PC-9 (cell line): ENCODE results near the gene CAPN10. TPM values are rescaled to one million over a fixed set of nuclear protein-coding genes. Genes with fewer than 3 reads are reported as not detected.

Source experiments
- BruUV-seq: library from RNA; stranded (reverse); fragments of 400-500 nt; replicated peaks from 2 replicates; lab custom pipeline; 2021; lab: Mats Ljungman, UMichigan
- CTCF ChIA-PET: fragments of 300-600 bp; sonication (Branson Sonifier 250); formaldehyde crosslinking; loops from one replicate; lab custom pipeline; 2022; ENCODE audit warnings: antibody characterized with exemption; lab: Charles Lee
- POLR2A ChIA-PET: fragments of 300-600 bp; sonication (Branson Sonifier 250); formaldehyde crosslinking; loops from one replicate; lab custom pipeline; 2022; ENCODE audit warnings: antibody characterized with exemption; ENCODE audit not compliant: unreplicated experiment; lab: Charles Lee
- DNase-seq, 2 experiments: peaks; one replicate each; pipeline versions ENCODE4 v3.0.0 to v3.0.0-alpha.2; 2015 to 2022; ENCODE audit warnings: mixed read lengths in 1 of 2
- H2AFZ ChIP-seq: fragments of 200-600 bp; sonication (generic); 2 replicates; pipeline ENCODE4 v1.8.1; 2017; ENCODE audit warnings: antibody characterized with exemption
- H3F3A ChIP-seq: fragments of 200-600 bp; sonication (generic); 2 replicates; pipeline ENCODE4 v1.8.1; 2017; ENCODE audit warnings: antibody characterized with exemption, mild to moderate bottlenecking, low read depth; ENCODE audit not compliant: insufficient read depth
- H3K27ac ChIP-seq: fragments of 200-600 bp; sonication (generic); 2 replicates; pipeline ENCODE4 v1.6.1; 2016; ENCODE audit warnings: mixed run types
- H3K27me3 ChIP-seq: fragments of 200-600 bp; sonication (generic); 2 replicates; pipeline ENCODE4 v1.6.1; 2016; ENCODE audit warnings: low read depth, mixed run types; ENCODE audit not compliant: insufficient read depth
- H3K36me3 ChIP-seq: fragments of 200-600 bp; sonication (generic); 2 replicates; pipeline ENCODE4 v1.6.1; 2016; ENCODE audit warnings: low read depth, mixed run types
- H3K4me1 ChIP-seq: fragments of 200-600 bp; sonication (generic); replicated peaks from 2 replicates; pipeline ENCODE4 v1.6.1; 2016; ENCODE audit warnings: mixed run types; ENCODE audit not compliant: insufficient read depth
- H3K4me2 ChIP-seq: fragments of 200-600 bp; sonication (generic); 2 replicates; pipeline ENCODE4 v1.6.1; 2017; ENCODE audit warnings: mixed run types
- H3K4me3 ChIP-seq: fragments of 200-600 bp; sonication (generic); 2 replicates; pipeline ENCODE4 v1.6.1; 2016; ENCODE audit warnings: mixed run types
- H3K79me2 ChIP-seq: fragments of 200-600 bp; sonication (generic); 2 replicates; pipeline ENCODE4 v1.6.1; 2017; ENCODE audit warnings: low read depth, mixed run types
- H3K9me2 ChIP-seq: fragments of 200-600 bp; sonication (generic); 2 replicates; pipeline ENCODE4 v1.8.1; 2017; ENCODE audit warnings: mild to moderate bottlenecking; ENCODE audit not compliant: insufficient read depth
- H3K9me3 ChIP-seq: fragments of 200-600 bp; sonication (generic); 2 replicates; pipeline ENCODE4 v1.8.1; 2016; ENCODE audit warnings: low read depth; ENCODE audit not compliant: insufficient read depth
- H4K20me1 ChIP-seq: fragments of 200-600 bp; sonication (generic); 2 replicates; pipeline ENCODE4 v1.8.1; 2017; ENCODE audit not compliant: insufficient read depth
- EZH2 ChIP-seq: fragments of 200-600 bp; sonication (generic); IDR thresholded peaks from 2 replicates; pipeline ENCODE4 v1.8.0; 2017; ENCODE audit warnings: antibody characterized with exemption, low read depth
- intact Hi-C: fragments of 100-400 bp; cut with micrococcal nuclease; formaldehyde crosslinking; loops from one replicate; pipeline ENCODE4 v1.10.0; 2022; ENCODE audit not compliant: unreplicated experiment
- total RNA-seq: library from RNA; stranded (reverse); gene quantifications from 2 replicates; pipeline ENCODE4 v1.2.3, GENCODE V29; 2021
- TF ChIP-seq, protein P1 (sequence below): fragments of 200-600 bp; sonication (generic); conservative IDR thresholded peaks from 2 replicates; pipeline ENCODE4 v1.6.1; 2017; ENCODE audit warnings: mixed run types, antibody characterized with exemption, mild to moderate bottlenecking, moderate library complexity

The CAPN10 gene
- total RNA-seq, 1 experiment from 2014 or later, result 49.8 TPM

GRCh38 chr2:240596080-240596460 lies 9.5 kb downstream of the CAPN10 start:
- H3K4me3 ChIP-seq, result no peak overlapping the region
- no peaks in the 10 kb centered on the region for H3K9me3 ChIP-seq
- no peaks in the 10 kb centered on the region for H3K9me2 ChIP-seq
- TF ChIP-seq, protein P1, sequence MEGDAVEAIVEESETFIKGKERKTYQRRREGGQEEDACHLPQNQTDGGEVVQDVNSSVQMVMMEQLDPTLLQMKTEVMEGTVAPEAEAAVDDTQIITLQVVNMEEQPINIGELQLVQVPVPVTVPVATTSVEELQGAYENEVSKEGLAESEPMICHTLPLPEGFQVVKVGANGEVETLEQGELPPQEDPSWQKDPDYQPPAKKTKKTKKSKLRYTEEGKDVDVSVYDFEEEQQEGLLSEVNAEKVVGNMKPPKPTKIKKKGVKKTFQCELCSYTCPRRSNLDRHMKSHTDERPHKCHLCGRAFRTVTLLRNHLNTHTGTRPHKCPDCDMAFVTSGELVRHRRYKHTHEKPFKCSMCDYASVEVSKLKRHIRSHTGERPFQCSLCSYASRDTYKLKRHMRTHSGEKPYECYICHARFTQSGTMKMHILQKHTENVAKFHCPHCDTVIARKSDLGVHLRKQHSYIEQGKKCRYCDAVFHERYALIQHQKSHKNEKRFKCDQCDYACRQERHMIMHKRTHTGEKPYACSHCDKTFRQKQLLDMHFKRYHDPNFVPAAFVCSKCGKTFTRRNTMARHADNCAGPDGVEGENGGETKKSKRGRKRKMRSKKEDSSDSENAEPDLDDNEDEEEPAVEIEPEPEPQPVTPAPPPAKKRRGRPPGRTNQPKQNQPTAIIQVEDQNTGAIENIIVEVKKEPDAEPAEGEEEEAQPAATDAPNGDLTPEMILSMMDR, result no peak; the same call in 1 of the 2 replicates
- no peak for TF ChIP-seq EZH2
- H3K27me3 ChIP-seq, result no peaks in the 10 kb centered on the region
- intact Hi-C loops, result no loop called here
- H3K36me3 ChIP-seq, result 0 out of 2 replicates have a peak, but pooled peaks cover 4% of the 10 kb centered on the region
- DNase-seq, result no peak
- ChIA-PET CTCF (no interaction called here), POLR2A (no interaction called here)
- no peaks in the 10 kb centered on the region for H3K4me1 ChIP-seq
- no peak overlapping the region for H3K4me2 ChIP-seq
- H2AFZ ChIP-seq, result no peak overlapping the region
- no peaks in the 10 kb centered on the region for H3F3A ChIP-seq
- H3K27ac ChIP-seq, result no peak overlapping the region
- H3K79me2 ChIP-seq, result no peaks in the 10 kb centered on the region; the same call in none of the 2 replicates
- no TSS peak for BruUV-seq
- H4K20me1 ChIP-seq, result peaks cover 14% of the 10 kb centered on the region

DNA sequence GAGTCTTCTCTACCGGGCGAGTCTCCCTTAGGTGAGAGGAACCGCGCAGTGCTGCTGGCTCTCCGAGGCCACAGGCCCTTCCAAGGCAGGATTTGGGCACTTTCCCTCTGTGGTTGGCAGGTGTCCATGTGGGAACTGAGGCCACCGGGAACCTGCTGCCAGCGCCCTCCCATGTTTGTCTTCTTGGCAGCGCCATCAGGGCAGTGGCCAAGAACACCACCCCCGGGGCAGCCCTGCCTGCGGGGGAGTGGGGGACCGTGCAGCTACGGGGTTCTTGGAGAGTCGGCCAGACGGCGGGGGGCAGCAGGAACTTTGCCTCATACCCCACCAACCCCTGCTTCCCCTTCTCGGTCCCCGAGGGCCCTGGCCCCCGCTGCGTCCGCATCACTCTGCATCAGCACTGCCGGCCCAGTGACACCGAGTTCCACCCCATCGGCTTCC lies 10.0 kb downstream of the CAPN10 start:
- no peak for DNase-seq
- peaks cover 12% of the 10 kb centered on the region for H4K20me1 ChIP-seq
- no peak overlapping the region for H2AFZ ChIP-seq
- no TSS peak for BruUV-seq
- TF ChIP-seq EZH2, result no peak
- TF ChIP-seq, protein P1, result no peak
- no peak overlapping the region for H3K27ac ChIP-seq
- no peaks in the 10 kb centered on the region for H3K4me1 ChIP-seq
- no peaks in the 10 kb centered on the region for H3K9me2 ChIP-seq
- intact Hi-C loops, result no loop called here
- H3F3A ChIP-seq, result no peaks in the 10 kb centered on the region
- H3K4me3 ChIP-seq, result no peak overlapping the region
- no peak overlapping the region for H3K4me2 ChIP-seq
- no peaks in the 10 kb centered on the region for H3K27me3 ChIP-seq
- 0 out of 2 replicates have a peak, but pooled peaks cover 4% of the 10 kb centered on the region for H3K36me3 ChIP-seq
- no peaks in the 10 kb centered on the region; the same call in none of the 2 replicates for H3K79me2 ChIP-seq
- ChIA-PET POLR2A (no interaction called here), CTCF (no interaction called here)
- H3K9me3 ChIP-seq, result no peaks in the 10 kb centered on the region

DNA sequence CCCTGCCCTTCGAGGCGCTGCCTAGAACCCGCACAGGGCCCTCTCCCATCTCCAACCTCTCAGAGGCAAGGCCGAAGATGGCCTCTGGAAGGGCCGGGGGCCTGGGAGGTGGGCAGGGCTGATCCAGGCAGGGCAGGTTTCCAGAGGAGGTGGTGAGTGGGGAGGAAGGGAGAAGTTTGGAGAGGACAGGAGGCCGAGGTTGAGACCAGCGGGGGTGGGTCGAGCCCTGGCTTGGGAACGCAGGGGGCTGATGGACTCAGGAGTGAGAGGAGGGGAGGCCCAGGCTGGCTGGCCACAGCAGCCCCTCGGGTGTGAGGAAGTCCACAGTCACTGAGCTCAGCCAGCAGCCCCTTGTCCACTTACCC lies 10.5 kb downstream of the CAPN10 start:
- no peak for DNase-seq
- Histone ChIP-seq H3K79me2 (no peaks in the 10 kb centered on the region; the same call in 1 of the 2 replicates), H3K27me3 (no peaks in the 10 kb centered on the region), H3K9me3 (no peaks in the 10 kb centered on the region), H3K4me2 (no peak overlapping the region), H3K36me3 (0 out of 2 replicates have a peak, but pooled peaks cover 4% of the 10 kb centered on the region), H3K27ac (no peak overlapping the region), H3K9me2 (no peaks in the 10 kb centered on the region), H3F3A (no peaks in the 10 kb centered on the region), H2AFZ (no peak overlapping the region), H3K4me1 (no peaks in the 10 kb centered on the region), H3K4me3 (no peak overlapping the region), H4K20me1 (peaks cover 12% of the 10 kb centered on the region)
- ChIA-PET POLR2A (no interaction called here), CTCF (no interaction called here)
- TF ChIP-seq, protein P1, result no peak
- TF ChIP-seq EZH2, result no peak
- intact Hi-C loops, result no loop called here
- BruUV-seq, result no TSS peak
